ENCODE measurements around the gene EEF2K.

GRCh38 chr16:22324787-22325597, 118.9 kb downstream of the EEF2K start:
- TF ChIP-seq CTCF (IDR thresholded peaks at IDR 0.05): no peak
- no peak for TF ChIP-seq POLR2AphosphoS5 (IDR thresholded peaks at IDR 0.05)

Data from sigmoid colon (tissue), 4 donors.